Liver (tissue), 9 donors: ENCODE measurements around the gene PDLIM5. TPM values are rescaled to one million over a fixed set of nuclear protein-coding genes. Genes with fewer than 3 reads are reported as not detected.

Source experiments
- DNase-seq: peaks from one replicate; pipeline ENCODE4 v3.0.0-alpha.2; 2017; ENCODE audit warnings: low spot score
- H3K27ac ChIP-seq, 2 donors: one replicate each; pipeline ENCODE4 v1.7.0; 2013; ENCODE audit warnings: inconsistent platforms in 2 of 2, low read length in 2 of 2, control low read depth in 1 of 2, low read depth in 1 of 2, mild to moderate bottlenecking in 1 of 2
- H3K27me3 ChIP-seq, 4 donors: one replicate each; pipeline versions ENCODE4 v1.6.1 to v1.7.0; 2013; ENCODE audit warnings: low read length in 3 of 4, inconsistent platforms in 1 of 4, mild to moderate bottlenecking in 1 of 4, moderate library complexity in 1 of 4; ENCODE audit not compliant: control insufficient read depth in 4 of 4, insufficient read depth in 4 of 4
- H3K36me3 ChIP-seq, 4 donors: one replicate each; pipeline versions ENCODE4 v1.6.1 to v1.7.0; 2013; ENCODE audit warnings: low read length in 3 of 4, mild to moderate bottlenecking in 3 of 4, low read depth in 1 of 4, moderate library complexity in 1 of 4; ENCODE audit not compliant: control insufficient read depth in 4 of 4, insufficient read depth in 3 of 4
- H3K4me1 ChIP-seq, 4 donors: one replicate each; pipeline versions ENCODE4 v1.6.1 to v1.7.0; 2013; ENCODE audit warnings: low read length in 3 of 4, mild to moderate bottlenecking in 3 of 4, moderate library complexity in 1 of 4; ENCODE audit not compliant: control insufficient read depth in 4 of 4, insufficient read depth in 4 of 4
- H3K4me3 ChIP-seq, 3 donors: one replicate each; pipeline versions ENCODE4 v1.6.1 to v1.7.0; 2013; ENCODE audit warnings: low read length in 3 of 3, control low read depth in 1 of 3, low read depth in 1 of 3, mild to moderate bottlenecking in 1 of 3
- H3K9ac ChIP-seq, 2 donors: one replicate each; pipeline ENCODE4 v1.7.0; 2013; ENCODE audit warnings: low read length in 2 of 2, mild to moderate bottlenecking in 2 of 2, moderate library complexity in 2 of 2, control low read depth in 1 of 2, low read depth in 1 of 2
- H3K9me3 ChIP-seq, 4 donors: one replicate each; pipeline versions ENCODE4 v1.6.1 to v1.7.0; 2013; ENCODE audit warnings: low read length in 3 of 4; ENCODE audit not compliant: control insufficient read depth in 4 of 4
- EGR1 ChIP-seq, 2 donors: IDR thresholded peaks; 2 replicates each; pipeline ENCODE4 v1.6.1; 2016 to 2018; ENCODE audit warnings: antibody characterized with exemption in 2 of 2, low read depth in 2 of 2
- FOXA1 ChIP-seq: IDR thresholded peaks from 2 replicates; pipeline ENCODE4 v1.6.1; 2016; ENCODE audit warnings: antibody characterized with exemption
- FOXA2 ChIP-seq: IDR thresholded peaks from 2 replicates; pipeline ENCODE4 v1.6.1; 2016; ENCODE audit warnings: antibody characterized with exemption
- HNF4G ChIP-seq: IDR thresholded peaks from 2 replicates; pipeline ENCODE4 v1.6.1; 2016; ENCODE audit warnings: antibody characterized with exemption
- MAX ChIP-seq: IDR thresholded peaks from 2 replicates; pipeline ENCODE4 v1.6.1; 2016; ENCODE audit warnings: antibody characterized with exemption
- NR2F2 ChIP-seq: IDR thresholded peaks from 2 replicates; pipeline ENCODE4 v1.6.1; 2016; ENCODE audit warnings: antibody characterized with exemption
- RAD21 ChIP-seq, 2 donors: IDR thresholded peaks; 2 replicates each; pipeline ENCODE4 v1.6.1; 2016; ENCODE audit warnings: antibody characterized with exemption in 2 of 2, mild to moderate bottlenecking in 2 of 2
- REST ChIP-seq: IDR thresholded peaks from 2 replicates; pipeline ENCODE4 v1.6.1; 2016; ENCODE audit warnings: antibody characterized with exemption, mild to moderate bottlenecking
- RXRA ChIP-seq, 2 donors: IDR thresholded peaks; 2 replicates each; pipeline ENCODE4 v1.6.1; 2017 to 2018; ENCODE audit warnings: antibody characterized with exemption in 2 of 2, mild to moderate bottlenecking in 1 of 2
- SP1 ChIP-seq: IDR thresholded peaks from 2 replicates; pipeline ENCODE4 v1.6.1; 2018; ENCODE audit warnings: antibody characterized with exemption, mild to moderate bottlenecking
- TAF1 ChIP-seq: conservative IDR thresholded peaks from 2 replicates; pipeline ENCODE4 v1.6.1; 2016; ENCODE audit warnings: antibody characterized with exemption, mild to moderate bottlenecking
- ZBTB33 ChIP-seq: IDR thresholded peaks from 2 replicates; pipeline ENCODE4 v1.6.1; 2016; ENCODE audit warnings: antibody characterized with exemption
- WGBS: extraction: QIAGEN DNeasy Blood & Tissue Kit; methylation state at CpG from one replicate; pipeline ENCODE4 v1.1.7; 2013; 5-methylcytosine and 5-hydroxymethylcytosine counted together
- polyA plus RNA-seq, 2 donors: library from polyadenylated mRNA; stranded (reverse) in 1 of 2; unstranded in 1 of 2; fragments of 200-250 nt in 1 of 2; fragments of >200 nt in 1 of 2; fragmentation: Nextera tagmentation in 1 of 2; extraction: Ambion mirVana in 1 of 2; gene quantifications; one replicate each; pipeline versions ENCODE4 v1.2.1 to v1.2.3, GENCODE V29; 2013 to 2015
- total RNA-seq, 2 donors: library from RNA; depleted of rRNA; stranded (reverse); fragments of >200 nt; gene quantifications; one replicate each; pipeline ENCODE4 v1.2.3, GENCODE V29; 2014
- TF ChIP-seq, protein P1 (sequence below): fragments of 150-350 bp; IDR thresholded peaks from 2 replicates; pipeline ENCODE4 v1.5.1; 2017; ENCODE audit warnings: improper control_type of control experiment, low read depth, low read length; ENCODE audit not compliant: missing input control
- TF ChIP-seq, protein P2 (sequence below): IDR thresholded peaks from 2 replicates; pipeline ENCODE4 v1.6.1; 2016; ENCODE audit warnings: antibody characterized with exemption
- donor health status: healthy.
- donor health status: healthy.
- donor health status: healthy.
- donor health status: healthy.
- donor health status: healthy.

The PDLIM5 gene
- total and polyA plus RNA-seq, 4 donors: 19.1 to 114 (median 67.8) TPM

- Histone ChIP-seq H3K27ac (no peak overlapping the region), H3K4me1 (no peaks in the 10 kb centered on the region), H3K4me3 (no peak overlapping the region), H3K9me3 (no peaks in the 10 kb centered on the region), H3K27me3 (no peaks in the 10 kb centered on the region), H3K36me3 (no peaks in the 10 kb centered on the region), H3K9ac (no peak overlapping the region)
- TF ChIP-seq, protein P1, sequence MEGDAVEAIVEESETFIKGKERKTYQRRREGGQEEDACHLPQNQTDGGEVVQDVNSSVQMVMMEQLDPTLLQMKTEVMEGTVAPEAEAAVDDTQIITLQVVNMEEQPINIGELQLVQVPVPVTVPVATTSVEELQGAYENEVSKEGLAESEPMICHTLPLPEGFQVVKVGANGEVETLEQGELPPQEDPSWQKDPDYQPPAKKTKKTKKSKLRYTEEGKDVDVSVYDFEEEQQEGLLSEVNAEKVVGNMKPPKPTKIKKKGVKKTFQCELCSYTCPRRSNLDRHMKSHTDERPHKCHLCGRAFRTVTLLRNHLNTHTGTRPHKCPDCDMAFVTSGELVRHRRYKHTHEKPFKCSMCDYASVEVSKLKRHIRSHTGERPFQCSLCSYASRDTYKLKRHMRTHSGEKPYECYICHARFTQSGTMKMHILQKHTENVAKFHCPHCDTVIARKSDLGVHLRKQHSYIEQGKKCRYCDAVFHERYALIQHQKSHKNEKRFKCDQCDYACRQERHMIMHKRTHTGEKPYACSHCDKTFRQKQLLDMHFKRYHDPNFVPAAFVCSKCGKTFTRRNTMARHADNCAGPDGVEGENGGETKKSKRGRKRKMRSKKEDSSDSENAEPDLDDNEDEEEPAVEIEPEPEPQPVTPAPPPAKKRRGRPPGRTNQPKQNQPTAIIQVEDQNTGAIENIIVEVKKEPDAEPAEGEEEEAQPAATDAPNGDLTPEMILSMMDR: no peak
- TF ChIP-seq, protein P2, sequence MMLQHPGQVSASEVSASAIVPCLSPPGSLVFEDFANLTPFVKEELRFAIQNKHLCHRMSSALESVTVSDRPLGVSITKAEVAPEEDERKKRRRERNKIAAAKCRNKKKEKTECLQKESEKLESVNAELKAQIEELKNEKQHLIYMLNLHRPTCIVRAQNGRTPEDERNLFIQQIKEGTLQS: no peak
- no peak for TF ChIP-seq TAF1
- TF ChIP-seq FOXA2: no peak
- 92% methylated on average over 5 of the region's 5 CpGs for WGBS
- no peak for DNase-seq
These were observed 259.9 kb downstream of the PDLIM5 start for GRCh38 chr4:94711635-94712034.

DNA sequence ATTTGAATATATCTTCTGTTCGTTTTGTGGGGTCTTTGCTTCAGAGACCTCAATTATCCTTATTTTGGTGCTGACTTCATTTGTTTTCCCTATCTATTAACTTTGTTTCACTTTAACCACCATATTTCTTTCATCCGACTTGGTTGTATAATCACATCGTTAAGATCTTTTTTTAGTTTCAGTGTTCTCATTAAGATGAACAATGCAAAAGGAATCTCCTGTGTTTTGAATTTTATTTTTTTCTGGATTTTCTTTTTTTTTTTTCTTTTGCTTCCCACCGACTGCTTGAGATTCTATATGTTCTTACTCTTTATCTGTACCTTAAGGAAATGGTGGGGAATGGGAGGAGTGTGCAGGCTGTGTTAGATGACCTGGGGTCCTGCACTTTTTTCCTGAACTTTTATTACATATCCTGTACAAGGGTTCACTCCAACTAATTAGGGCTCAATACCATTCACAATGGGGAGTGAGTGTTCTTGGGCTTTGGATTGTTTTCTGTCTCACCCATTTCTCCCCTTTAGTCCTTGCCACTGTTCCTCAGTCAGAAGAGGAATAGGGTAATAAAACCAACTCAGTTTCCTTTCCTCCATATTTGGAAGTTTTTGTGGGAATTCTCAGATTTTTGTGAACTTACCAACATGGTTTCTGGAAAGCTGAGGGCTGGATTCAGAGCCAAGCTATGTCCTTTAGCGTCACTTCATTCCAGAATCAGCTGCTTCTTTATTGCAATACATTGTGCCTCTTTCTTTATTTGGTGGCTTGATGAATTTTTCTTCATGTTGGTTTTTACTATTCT is 262.8 kb downstream of the PDLIM5 start:
- Histone ChIP-seq H3K9ac (no peak overlapping the region), H3K27me3 (no peaks in the 10 kb centered on the region), H3K36me3 (no peaks in the 10 kb centered on the region), H3K27ac (no peak overlapping the region), H3K4me3 (no peak overlapping the region), H3K4me1 (no peaks in the 10 kb centered on the region), H3K9me3 (no peaks in the 10 kb centered on the region)
- TF ChIP-seq TAF1 (no peak), EGR1 (IDR thresholded peaks at IDR 0.05; ENCODE audit: low read depth in 2 of 2) (no peak), NR2F2 (no peak), MAX (no peak), ZBTB33 (no peak), SP1 (no peak)
- TF ChIP-seq, protein P1: no peak
- WGBS: 84% methylated on average over 5 of the region's 5 CpGs
- DNase-seq: no peak

DNA sequence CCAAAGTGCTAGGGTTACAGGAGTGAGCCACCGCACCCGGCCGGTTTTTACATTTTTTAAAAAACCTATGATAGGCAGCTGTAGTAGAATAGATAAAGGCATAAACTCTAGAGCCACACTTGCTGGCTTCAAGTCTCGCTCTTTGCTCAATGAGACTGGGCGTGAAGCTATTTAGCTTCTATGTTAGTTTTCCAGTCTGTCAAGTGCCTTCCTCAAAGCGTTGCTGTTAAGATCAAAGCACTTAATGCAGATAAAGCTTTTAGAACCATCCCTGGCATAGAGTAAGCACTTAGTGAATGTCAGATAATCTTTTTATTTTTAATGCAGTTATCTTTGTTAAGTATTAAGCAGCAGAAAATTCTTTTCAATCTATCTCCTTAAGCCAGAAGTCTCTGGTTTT is 264.0 kb downstream of the PDLIM5 start:
- Histone ChIP-seq H3K4me3 (no peak overlapping the region), H3K9me3 (no peaks in the 10 kb centered on the region), H3K36me3 (no peaks in the 10 kb centered on the region), H3K4me1 (no peaks in the 10 kb centered on the region), H3K9ac (no peak overlapping the region), H3K27me3 (no peaks in the 10 kb centered on the region), H3K27ac (no peak overlapping the region)
- 94% methylated on average over 6 of the region's 6 CpGs for WGBS
- DNase-seq: no peak
- TF ChIP-seq ZBTB33: no peak
- no peak for TF ChIP-seq SP1
- TF ChIP-seq REST: no peak
- TF ChIP-seq RAD21 (IDR thresholded peaks at IDR 0.05): no peak
- TF ChIP-seq FOXA1: no peak
- TF ChIP-seq RXRA (IDR thresholded peaks at IDR 0.05): no peak
- TF ChIP-seq HNF4G: no peak
- TF ChIP-seq NR2F2: no peak
